Endodermal cell (in vitro differentiated cells): Measurements from ENCODE around the gene PSMD12. TPM values are rescaled to one million over a fixed set of nuclear protein-coding genes. Genes with fewer than 3 reads are reported as not detected.

Experiments
- DNase-seq: peaks from one replicate; pipeline ENCODE4 v3.0.0-alpha.2; 2017
- H3K27ac ChIP-seq: 2 replicates; pipeline ENCODE4 v1.5.1; 2013; ENCODE audit warnings: mild to moderate bottlenecking, low read depth, low read length, moderate library complexity
- H3K27me3 ChIP-seq: 2 replicates; pipeline ENCODE4 v1.6.1; 2013; ENCODE audit warnings: mild to moderate bottlenecking, low read length, moderate library complexity; ENCODE audit not compliant: insufficient read depth, control insufficient read depth, poor library complexity, severe bottlenecking
- H3K36me3 ChIP-seq: 2 replicates; pipeline ENCODE4 v1.7.0; 2013; ENCODE audit warnings: mild to moderate bottlenecking, low read length, moderate library complexity; ENCODE audit not compliant: control insufficient read depth, insufficient read depth
- H3K4me1 ChIP-seq: one replicate; pipeline ENCODE4 v1.7.0; 2013; ENCODE audit warnings: low read length; ENCODE audit not compliant: control insufficient read depth, insufficient read depth
- H3K4me3 ChIP-seq: 2 replicates; pipeline ENCODE4 v1.5.1; 2013; ENCODE audit warnings: mild to moderate bottlenecking, low read length, moderate library complexity
- H3K9ac ChIP-seq: 2 replicates; pipeline ENCODE4 v1.6.1; 2013; ENCODE audit warnings: mild to moderate bottlenecking, low read length, moderate library complexity; ENCODE audit not compliant: poor library complexity, severe bottlenecking; ENCODE audit errors: extremely low read depth
- H3K9me3 ChIP-seq: 2 replicates; pipeline ENCODE4 v1.6.1; 2013; ENCODE audit warnings: mild to moderate bottlenecking, low read length, moderate library complexity; ENCODE audit not compliant: control insufficient read depth
- H3K27ac Mint-ChIP-seq: 2 replicates; pipeline ENCODE4 v1.8.0; 2020; ENCODE audit warnings: mixed read lengths
- H3K27me3 Mint-ChIP-seq: 2 replicates; pipeline ENCODE4 v1.8.0; 2021; ENCODE audit warnings: mild to moderate bottlenecking, mixed read lengths; ENCODE audit not compliant: insufficient read depth
- H3K36me3 Mint-ChIP-seq: 2 replicates; pipeline ENCODE4 v1.8.0; 2020; ENCODE audit warnings: low read depth, mixed read lengths
- H3K4me1 Mint-ChIP-seq: 2 replicates; pipeline ENCODE4 v1.8.0; 2020; ENCODE audit warnings: mixed read lengths
- H3K4me3 Mint-ChIP-seq: 2 replicates; pipeline ENCODE4 v1.8.0; 2020; ENCODE audit warnings: mild to moderate bottlenecking, moderate library complexity, mixed read lengths
- H3K9me3 Mint-ChIP-seq: 2 replicates; pipeline ENCODE4 v1.8.0; 2020; ENCODE audit warnings: mild to moderate bottlenecking, mixed read lengths
- CTCF ChIP-seq: fragments of 200-600 bp; sonication (generic); conservative IDR thresholded peaks from 2 replicates; pipeline ENCODE4 v1.5.0; 2021; ENCODE audit warnings: antibody characterized with exemption, mild to moderate bottlenecking
- WGBS, 2 experiments: methylation state at CpG; one replicate each; pipeline versions ENCODE4 v1.1.5 to v1.1.7; 2013; ENCODE audit warnings: missing lambda C conversion rate in 2 of 2, mixed read lengths in 1 of 2; ENCODE audit not compliant: insufficient coverage in 1 of 2, insufficient read length in 1 of 2; 5-methylcytosine and 5-hydroxymethylcytosine counted together
- total RNA-seq, 2 donors: library from RNA; stranded (reverse); fragmentation: NEBNext Ultra II Directional in 1 of 2; extraction: Animal tissue kit (Norgen Biotek cat#: 25700) in 1 of 2; gene quantifications; 2 replicates in 1 of 2; 3 replicates in 1 of 2; pipeline ENCODE4 v1.2.1, GENCODE V29; 2021

PSMD12 gene
- total RNA-seq, 2 donors from 2014 or later = 70.9 to 71.7 TPM

DNA sequence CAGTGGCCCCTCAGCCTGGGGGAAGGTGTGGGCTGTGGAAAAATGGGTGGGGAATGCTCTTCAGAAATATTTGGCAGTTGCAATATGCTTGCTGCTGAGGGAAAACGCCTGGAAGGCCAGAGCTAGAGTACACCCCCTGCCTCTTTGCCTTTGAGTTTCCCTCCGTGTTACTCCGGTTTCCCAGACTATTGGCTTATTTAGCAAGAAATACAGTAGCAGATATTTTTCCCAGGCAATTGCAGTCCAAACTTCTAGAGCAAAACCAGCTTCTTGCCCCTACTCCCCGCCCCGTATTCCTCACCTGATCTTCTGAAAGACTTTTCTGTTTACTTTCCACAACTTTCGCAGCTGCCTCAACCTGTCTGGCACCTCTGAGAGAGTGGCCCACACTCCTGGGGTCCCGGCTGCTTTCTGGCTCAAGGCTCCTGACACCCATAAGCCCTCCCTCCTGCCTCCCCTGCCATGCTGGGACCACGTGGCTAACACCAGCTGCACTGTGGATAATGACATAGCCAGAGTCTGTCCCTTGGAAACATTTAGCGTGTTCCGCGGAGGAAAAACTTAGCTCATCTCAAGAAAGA is 75.6 kb downstream of the PSMD12 start:
- Mint-ChIP-seq H3K4me3 (no peak overlapping the region), H3K27ac (peak overlapping the region; percentile 67), H3K36me3 (no peaks in the 10 kb centered on the region), H3K27me3 (no peaks in the 10 kb centered on the region), H3K9me3 (peaks cover 11% of the 10 kb centered on the region), H3K4me1 (peaks cover 19% of the 10 kb centered on the region)
- DNase-seq = peak; percentile 95
- WGBS, 2 experiments = 78 to 92% methylated on average over 8 to 11 of the region's 11 CpGs
- Histone ChIP-seq H3K4me3 (no peak overlapping the region), H3K36me3 (no peaks in the 10 kb centered on the region), H3K27ac (no peak overlapping the region), H3K9me3 (no peaks in the 10 kb centered on the region), H3K4me1 (no peaks in the 10 kb centered on the region), H3K27me3 (no peaks in the 10 kb centered on the region), H3K9ac (no peak overlapping the region)
- TF ChIP-seq CTCF = no peak

- no peak overlapping the region for H3K27ac ChIP-seq
- Mint-ChIP-seq H3K27me3 (no peaks in the 10 kb centered on the region), H3K36me3 (no peaks in the 10 kb centered on the region), H3K27ac (no peak overlapping the region), H3K9me3 (peaks cover 5% of the 10 kb centered on the region), H3K4me1 (peaks cover 19% of the 10 kb centered on the region), H3K4me3 (no peak overlapping the region)
- no peaks in the 10 kb centered on the region for H3K27me3 ChIP-seq
- 100% methylated on average over 2 of the region's 3 CpGs; no CpG with 5 or more reads in 1 of the 2 experiments for WGBS, 2 experiments
- no peak overlapping the region for H3K4me3 ChIP-seq
- no peaks in the 10 kb centered on the region for H3K4me1 ChIP-seq
- no peaks in the 10 kb centered on the region for H3K9me3 ChIP-seq
- no peaks in the 10 kb centered on the region for H3K36me3 ChIP-seq
- no peak overlapping the region for H3K9ac ChIP-seq
- no peak for TF ChIP-seq CTCF
- no peak for DNase-seq
These were observed 76.1 kb downstream of the PSMD12 start for GRCh38 chr17:67290244-67290643.

- 82 to 85% methylated on average over 9 to 14 of the region's 14 CpGs for WGBS, 2 experiments
- TF ChIP-seq CTCF = no peak
- Mint-ChIP-seq H3K4me1 (peaks cover 19% of the 10 kb centered on the region), H3K27me3 (no peaks in the 10 kb centered on the region), H3K4me3 (no peak overlapping the region), H3K36me3 (no peaks in the 10 kb centered on the region), H3K27ac (peak overlapping the region; percentile 49), H3K9me3 (peaks cover 4% of the 10 kb centered on the region)
- Histone ChIP-seq H3K4me3 (no peak overlapping the region), H3K9me3 (no peaks in the 10 kb centered on the region), H3K27ac (no peak overlapping the region), H3K36me3 (no peaks in the 10 kb centered on the region), H3K4me1 (no peaks in the 10 kb centered on the region), H3K27me3 (no peaks in the 10 kb centered on the region), H3K9ac (no peak overlapping the region)
- DNase-seq = peak; percentile 74
These were observed 77.0 kb downstream of the PSMD12 start for GRCh38 chr17:67289181-67289876.

Other genes with a start within 250 kb of the PSMD12 start
- gene HELZ, start 121.4 kb downstream of the PSMD12 start, total RNA-seq = 10 to 100 TPM; 51.4 to 74.7 TPM
- 10 to 100 TPM; 28.9 to 36.4 TPM for gene PITPNC1, start 10.7 kb upstream of the PSMD12 start, total RNA-seq